ENCODE measurements around the gene SORD. TPM values are rescaled to one million over a fixed set of nuclear protein-coding genes. Genes with fewer than 3 reads are reported as not detected.
"Not testable (repeated sequence)": the region's sequence is repeated elsewhere in the genome, so short reads cannot be mapped to it uniquely, and the experiment has no call there.

Gene SORD
- total RNA-seq, 1 donor from 2014 or later: 36.7 TPM

DNA sequence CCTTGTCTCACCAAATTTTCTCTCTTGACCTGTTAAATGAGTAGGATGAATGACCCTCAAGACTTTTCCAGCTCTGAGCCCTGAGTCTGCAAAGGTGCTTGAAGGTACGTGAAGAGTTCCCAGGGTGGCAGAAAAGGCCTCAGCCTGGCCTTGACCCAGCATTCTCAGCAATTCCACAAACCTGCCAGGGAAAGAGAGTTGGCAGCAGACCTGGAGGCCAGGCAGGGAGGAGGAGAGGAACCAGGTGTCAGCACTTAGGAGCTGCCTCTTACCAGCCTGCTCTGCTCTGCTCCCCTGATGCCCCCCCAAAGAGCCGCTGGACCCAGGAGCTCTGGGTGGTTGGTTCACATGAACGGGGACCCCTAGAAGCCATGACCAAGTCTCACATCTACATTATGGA, 57.6 kb downstream of the SORD start:
- H3K4me1 Mint-ChIP-seq; H3K27ac ChIP-seq; H3K36me3 Mint-ChIP-seq; H3K27me3 Mint-ChIP-seq (ENCODE audit: insufficient read depth, low read depth); H3K9ac ChIP-seq; H3K27me3 ChIP-seq; H3F3A ChIP-seq (ENCODE audit: low read depth); H3K27ac Mint-ChIP-seq; H3K9me3 ChIP-seq (ENCODE audit: low read depth); H4K20me1 ChIP-seq (ENCODE audit: low read depth); DNase-seq (ENCODE audit: low spot score); H3K9me3 Mint-ChIP-seq; H3K4me1 ChIP-seq; H3K4me2 ChIP-seq; H3K4me3 ChIP-seq; H3K36me3 ChIP-seq; H3K4me3 Mint-ChIP-seq; H3K79me2 ChIP-seq (ENCODE audit: low read depth); H2AFZ ChIP-seq (replicated peaks): not testable (repeated sequence)

DNA sequence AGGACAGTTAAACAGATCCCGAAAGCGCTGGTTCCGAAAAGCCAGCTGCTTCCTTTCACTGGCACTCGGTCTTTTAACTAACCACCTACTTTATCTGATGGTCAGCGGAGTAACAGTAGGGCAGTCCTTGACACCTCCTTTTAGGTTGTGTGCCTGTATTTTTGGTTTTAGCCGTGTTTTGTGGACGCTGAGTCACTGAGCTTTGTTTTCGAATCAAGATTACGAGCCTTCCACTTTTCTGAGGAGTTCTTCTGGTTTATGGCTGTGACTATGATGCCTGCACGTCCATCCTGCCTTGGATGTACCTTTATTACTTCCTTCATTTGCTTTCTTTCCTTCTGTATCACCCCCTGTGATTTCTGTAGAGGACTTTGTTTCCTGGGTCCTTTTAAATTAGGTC, 59.4 kb downstream of the SORD start:
- not testable (repeated sequence) for H3K27ac ChIP-seq; H3K4me2 ChIP-seq; H3K27me3 Mint-ChIP-seq (ENCODE audit: insufficient read depth, low read depth); H3K4me3 Mint-ChIP-seq; H3K4me1 ChIP-seq; H3K79me2 ChIP-seq (ENCODE audit: low read depth); DNase-seq (ENCODE audit: low spot score); H3K36me3 ChIP-seq; H3K9me3 Mint-ChIP-seq; H2AFZ ChIP-seq (replicated peaks); H3K4me3 ChIP-seq; H3K27ac Mint-ChIP-seq; H3K9me3 ChIP-seq (ENCODE audit: low read depth); H3K4me1 Mint-ChIP-seq; H3F3A ChIP-seq (ENCODE audit: low read depth); H3K36me3 Mint-ChIP-seq; H3K27me3 ChIP-seq; H4K20me1 ChIP-seq (ENCODE audit: low read depth); H3K9ac ChIP-seq

- Histone ChIP-seq H3K27ac (no peak overlapping the region), H3F3A (ENCODE audit: low read depth) (no peaks in the 10 kb centered on the region), H3K79me2 (ENCODE audit: low read depth) (no peaks in the 10 kb centered on the region), H3K9ac (no peak overlapping the region), H2AFZ (replicated peaks) (no peak overlapping the region), H3K4me2 (no peak overlapping the region), H3K4me1 (no peaks in the 10 kb centered on the region), H3K4me3 (no peak overlapping the region), H3K9me3 (ENCODE audit: low read depth) (no peaks in the 10 kb centered on the region), H3K27me3 (no peaks in the 10 kb centered on the region), H4K20me1 (ENCODE audit: low read depth) (no peaks in the 10 kb centered on the region), H3K36me3 (no peaks in the 10 kb centered on the region)
- Mint-ChIP-seq H3K36me3 (no peaks in the 10 kb centered on the region), H3K4me1 (no peaks in the 10 kb centered on the region), H3K4me3 (peak overlapping the region; percentile 36), H3K9me3 (no peaks in the 10 kb centered on the region), H3K27me3 (ENCODE audit: insufficient read depth, low read depth) (peaks cover 4% of the 10 kb centered on the region), H3K27ac (no peak overlapping the region)
- DNase-seq (ENCODE audit: low spot score): no peak
- TF ChIP-seq EZH2phosphoT487 (IDR thresholded peaks at IDR 0.05) (no peak), CTCF (IDR thresholded peaks at IDR 0.05) (no peak), EZH2 (IDR thresholded peaks at IDR 0.05) (no peak)
These were observed 60.2 kb downstream of the SORD start for GRCh38 chr15:45083223-45083622.

- H3K4me3 Mint-ChIP-seq: no peak overlapping the region
- no peaks in the 10 kb centered on the region for H3F3A ChIP-seq (ENCODE audit: low read depth)
- H3K27me3 ChIP-seq: no peaks in the 10 kb centered on the region
- H3K27me3 Mint-ChIP-seq (ENCODE audit: insufficient read depth, low read depth): peaks cover 4% of the 10 kb centered on the region
- DNase-seq (ENCODE audit: low spot score): no peak
- H2AFZ ChIP-seq (replicated peaks): no peak overlapping the region
- no peak overlapping the region for H3K9ac ChIP-seq
- no peaks in the 10 kb centered on the region for H3K4me1 ChIP-seq
- no peaks in the 10 kb centered on the region for H3K4me1 Mint-ChIP-seq
- H3K4me2 ChIP-seq: no peak overlapping the region
- H4K20me1 ChIP-seq (ENCODE audit: low read depth): no peaks in the 10 kb centered on the region
- no peaks in the 10 kb centered on the region for H3K36me3 ChIP-seq
- H3K9me3 ChIP-seq (ENCODE audit: low read depth): no peaks in the 10 kb centered on the region
- H3K36me3 Mint-ChIP-seq: no peaks in the 10 kb centered on the region
- no peak for TF ChIP-seq EZH2phosphoT487 (IDR thresholded peaks at IDR 0.05)
- no peak for TF ChIP-seq CTCF (IDR thresholded peaks at IDR 0.05)
- TF ChIP-seq EZH2 (IDR thresholded peaks at IDR 0.05): no peak
- H3K27ac ChIP-seq: no peak overlapping the region
- H3K4me3 ChIP-seq: no peak overlapping the region
- H3K27ac Mint-ChIP-seq: no peak overlapping the region
- no peaks in the 10 kb centered on the region for H3K79me2 ChIP-seq (ENCODE audit: low read depth)
- no peaks in the 10 kb centered on the region for H3K9me3 Mint-ChIP-seq
These were observed 61.2 kb downstream of the SORD start for GRCh38 chr15:45084163-45084562.
